ENCODE measurements around the gene GRIN2C.

Gene GRIN2C

GRCh38 chr17:74842599-74843351 lies 16.9 kb downstream of the GRIN2C start:
- DNase-seq: peak; percentile 68

- no peak for DNase-seq
These were observed 17.5 kb downstream of the GRIN2C start for GRCh38 chr17:74842146-74842598.

GRCh38 chr17:74840989-74841666 lies 18.6 kb downstream of the GRIN2C start:
- DNase-seq: peak; percentile 66

- DNase-seq: no peak
These were observed 19.5 kb downstream of the GRIN2C start for GRCh38 chr17:74839990-74840852.

- DNase-seq: no peak
These were observed 21.4 kb downstream of the GRIN2C start for GRCh38 chr17:74838274-74838673.

GRCh38 chr17:74836691-74837467 lies 22.8 kb downstream of the GRIN2C start:
- no peak for DNase-seq

- DNase-seq: no peak
These were observed 23.5 kb downstream of the GRIN2C start for GRCh38 chr17:74836191-74836590.

GRCh38 chr17:74833501-74834377 lies 25.9 kb downstream of the GRIN2C start:
- no peak for DNase-seq

GRCh38 chr17:74832421-74832820 lies 27.3 kb downstream of the GRIN2C start:
- no peak for DNase-seq

- DNase-seq: no peak
These were observed 28.1 kb downstream of the GRIN2C start for GRCh38 chr17:74831444-74832146.

GRCh38 chr17:74830861-74831260 lies 28.8 kb downstream of the GRIN2C start:
- DNase-seq: no peak

GRCh38 chr17:74827800-74828199 lies 31.9 kb downstream of the GRIN2C start:
- no peak for DNase-seq

- no peak for DNase-seq
These were observed 33.5 kb downstream of the GRIN2C start for GRCh38 chr17:74825952-74826719.

GRCh38 chr17:74824961-74825627 lies 34.6 kb downstream of the GRIN2C start:
- DNase-seq: no peak

GRCh38 chr17:74822939-74823367 lies 36.7 kb downstream of the GRIN2C start:
- no peak for DNase-seq

- no peak for DNase-seq
These were observed 37.2 kb downstream of the GRIN2C start for GRCh38 chr17:74822335-74822938.

GRCh38 chr17:74821655-74822334 lies 37.9 kb downstream of the GRIN2C start:
- DNase-seq: no peak

GRCh38 chr17:74819801-74820436 lies 39.8 kb downstream of the GRIN2C start:
- no peak for DNase-seq
